ENCODE data around the gene NTNG1.

The NTNG1 gene

GRCh38 chr1:107344836-107345235 is 204.0 kb downstream of the NTNG1 start:
- POLR2A ChIA-PET, result no interaction called here
- no peak for DNase-seq (ENCODE audit: extremely low spot score)
- CTCF ChIA-PET, result no interaction called here
- TF ChIP-seq TARDBP (IDR thresholded peaks at IDR 0.05), result no peak
- no peak for TF ChIP-seq ELF4 (IDR thresholded peaks at IDR 0.05)
- TF ChIP-seq BHLHE40 (IDR thresholded peaks at IDR 0.05; ENCODE audit: borderline replicate concordance), result no peak
- TF ChIP-seq FOXK2 (IDR thresholded peaks at IDR 0.05), result no peak
- no peak for TF ChIP-seq ZNF384 (IDR thresholded peaks at IDR 0.05)
- no peak for TF ChIP-seq L3MBTL2 (conservative IDR thresholded peaks at IDR 0.05)
- no peak for TF ChIP-seq FOXM1 (IDR thresholded peaks at IDR 0.05; ENCODE audit: borderline replicate concordance)
- TF ChIP-seq PKNOX1 (IDR thresholded peaks at IDR 0.05), result no peak
- no peak for TF ChIP-seq NFRKB (IDR thresholded peaks at IDR 0.05)
- TF ChIP-seq FOXA1 (IDR thresholded peaks at IDR 0.05), result no peak
- TF ChIP-seq LEF1 (IDR thresholded peaks at IDR 0.05; ENCODE audit: borderline replicate concordance), result no peak
- TF ChIP-seq SP1 (IDR thresholded peaks at IDR 0.05), result no peak
- TF ChIP-seq CTBP1 (IDR thresholded peaks at IDR 0.05; ENCODE audit: borderline replicate concordance), result no peak
- TF ChIP-seq SUZ12 (IDR thresholded peaks at IDR 0.05), result no peak
- TF ChIP-seq ARNT (IDR thresholded peaks at IDR 0.05), result no peak
- no peak for TF ChIP-seq HDGF (IDR thresholded peaks at IDR 0.05; ENCODE audit: borderline replicate concordance)

GRCh38 chr1:107352850-107353249 is 212.0 kb downstream of the NTNG1 start:
- CTCF ChIA-PET, result no interaction called here
- TF ChIP-seq PKNOX1 (IDR thresholded peaks at IDR 0.05) (no peak), SUZ12 (IDR thresholded peaks at IDR 0.05) (no peak), CTBP1 (IDR thresholded peaks at IDR 0.05; ENCODE audit: borderline replicate concordance) (no peak), L3MBTL2 (conservative IDR thresholded peaks at IDR 0.05) (no peak), SP1 (IDR thresholded peaks at IDR 0.05) (no peak), FOXA1 (IDR thresholded peaks at IDR 0.05) (no peak), HDGF (IDR thresholded peaks at IDR 0.05; ENCODE audit: borderline replicate concordance) (no peak)
- DNase-seq (ENCODE audit: extremely low spot score), result no peak
- POLR2A ChIA-PET, result no interaction called here

GRCh38 chr1:107357376-107357775 is 216.5 kb downstream of the NTNG1 start:
- TF ChIP-seq L3MBTL2 (conservative IDR thresholded peaks at IDR 0.05) (no peak), FOXM1 (IDR thresholded peaks at IDR 0.05; ENCODE audit: borderline replicate concordance) (no peak), ARNT (IDR thresholded peaks at IDR 0.05) (no peak), SUZ12 (IDR thresholded peaks at IDR 0.05) (no peak), LEF1 (IDR thresholded peaks at IDR 0.05; ENCODE audit: borderline replicate concordance) (no peak), PKNOX1 (IDR thresholded peaks at IDR 0.05) (no peak), ELF4 (IDR thresholded peaks at IDR 0.05) (no peak), SP1 (IDR thresholded peaks at IDR 0.05) (no peak), TARDBP (IDR thresholded peaks at IDR 0.05) (no peak), HDGF (IDR thresholded peaks at IDR 0.05; ENCODE audit: borderline replicate concordance) (no peak), ZNF384 (IDR thresholded peaks at IDR 0.05) (no peak), NFRKB (IDR thresholded peaks at IDR 0.05) (no peak), BHLHE40 (IDR thresholded peaks at IDR 0.05; ENCODE audit: borderline replicate concordance) (no peak), FOXK2 (IDR thresholded peaks at IDR 0.05) (no peak), FOXA1 (IDR thresholded peaks at IDR 0.05) (no peak), CTBP1 (IDR thresholded peaks at IDR 0.05; ENCODE audit: borderline replicate concordance) (no peak)
- no peak for DNase-seq (ENCODE audit: extremely low spot score)
- ChIA-PET POLR2A (no interaction called here), CTCF (interaction anchor here (1.5 kb wide), 1 partner anchor 74 kb away, joined by 3 read pairs; no protein-coding TSS in a partner anchor)

- CTCF ChIA-PET, result interaction anchor here (1.2 to 1.5 kb wide), 2 partner anchors 72 to 74 kb away, joined by 3 read pairs; no protein-coding TSS in a partner anchor
- DNase-seq (ENCODE audit: extremely low spot score), result no peak
- TF ChIP-seq FOXA1 (IDR thresholded peaks at IDR 0.05) (no peak), PKNOX1 (IDR thresholded peaks at IDR 0.05) (0 out of 2 replicates have a peak, but pooled peaks have one; percentile 12)
- POLR2A ChIA-PET, result no interaction called here
These were observed 217.9 kb downstream of the NTNG1 start for GRCh38 chr1:107358619-107359327.

GRCh38 chr1:107359472-107360241 is 218.8 kb downstream of the NTNG1 start:
- ChIA-PET CTCF (interaction anchor here (1.2 kb wide), 1 partner anchor 73 kb away, joined by 3 read pairs; no protein-coding TSS in a partner anchor), POLR2A (no interaction called here)
- no peak for DNase-seq (ENCODE audit: extremely low spot score)
- TF ChIP-seq HDGF (IDR thresholded peaks at IDR 0.05; ENCODE audit: borderline replicate concordance), result no peak
- no peak for TF ChIP-seq FOXK2 (IDR thresholded peaks at IDR 0.05)
- no peak for TF ChIP-seq NFRKB (IDR thresholded peaks at IDR 0.05)
- TF ChIP-seq FOXM1 (IDR thresholded peaks at IDR 0.05; ENCODE audit: borderline replicate concordance), result no peak
- no peak for TF ChIP-seq ZNF384 (IDR thresholded peaks at IDR 0.05)
- TF ChIP-seq ARNT (IDR thresholded peaks at IDR 0.05), result no peak
- TF ChIP-seq SP1 (IDR thresholded peaks at IDR 0.05), result no peak
- TF ChIP-seq FOXA1 (IDR thresholded peaks at IDR 0.05), result no peak
- TF ChIP-seq PKNOX1 (IDR thresholded peaks at IDR 0.05), result no peak
- no peak for TF ChIP-seq ELF4 (IDR thresholded peaks at IDR 0.05)
- TF ChIP-seq CTBP1 (IDR thresholded peaks at IDR 0.05; ENCODE audit: borderline replicate concordance), result no peak
- TF ChIP-seq BHLHE40 (IDR thresholded peaks at IDR 0.05; ENCODE audit: borderline replicate concordance), result no peak
- TF ChIP-seq SUZ12 (IDR thresholded peaks at IDR 0.05), result no peak
- no peak for TF ChIP-seq LEF1 (IDR thresholded peaks at IDR 0.05; ENCODE audit: borderline replicate concordance)
- TF ChIP-seq L3MBTL2 (conservative IDR thresholded peaks at IDR 0.05), result no peak
- no peak for TF ChIP-seq TARDBP (IDR thresholded peaks at IDR 0.05)

Measured in HEK293T (cell line).